HTERT RPE-1 (cell line): ENCODE data around the gene GGT5.
"Not testable (repeated sequence)": the region's sequence is repeated elsewhere in the genome, so short reads cannot be mapped to it uniquely, and the experiment has no call there.

Experiments
- in situ Hi-C: fragments of 300-500 bp; cut with MboI; formaldehyde crosslinking; loops from 4 replicates; pipeline ENCODE4 v1.14.3; 2020; ENCODE audit warnings: low sequenced_read_pairs

The GGT5 gene

GRCh38 chr22:24185001-24185500 lies 59.8 kb downstream of the GGT5 start:
- in situ Hi-C loops: no loop called here

GRCh38 chr22:24184057-24184798 lies 60.7 kb downstream of the GGT5 start:
- in situ Hi-C loops: no loop called here

GRCh38 chr22:24183321-24184031 lies 61.4 kb downstream of the GGT5 start:
- in situ Hi-C loops: no loop called here

- in situ Hi-C loops: not testable (repeated sequence)
Observed at GRCh38 chr22:24182900-24183246, 62.0 kb downstream of the GGT5 start.

GRCh38 chr22:24181996-24182899 lies 62.6 kb downstream of the GGT5 start:
- in situ Hi-C loops: no loop called here

- in situ Hi-C loops: no loop called here
Observed at GRCh38 chr22:24181088-24181995, 63.5 kb downstream of the GGT5 start, which contains the start of gene SUSD2. SUSD2 (plus strand) TSS chr22:24181487; CDS start chr22:24181520, 33 bp downstream.

GRCh38 chr22:24180316-24181087 lies 64.4 kb downstream of the GGT5 start:
- in situ Hi-C loops: no loop called here

- in situ Hi-C loops: no loop called here
Observed at GRCh38 chr22:24179478-24180210, 65.2 kb downstream of the GGT5 start.

GRCh38 chr22:24178502-24179440 lies 66.1 kb downstream of the GGT5 start:
- in situ Hi-C loops: no loop called here

GRCh38 chr22:24178021-24178431 lies 66.9 kb downstream of the GGT5 start:
- in situ Hi-C loops: no loop called here

GRCh38 chr22:24177456-24177855 lies 67.4 kb downstream of the GGT5 start:
- in situ Hi-C loops: no loop called here

- in situ Hi-C loops: no loop called here
Observed at GRCh38 chr22:24177045-24177444, 67.8 kb downstream of the GGT5 start.

- in situ Hi-C loops: no loop called here
Observed at GRCh38 chr22:24176630-24177029, 68.3 kb downstream of the GGT5 start.

GRCh38 chr22:24176040-24176439 lies 68.8 kb downstream of the GGT5 start:
- in situ Hi-C loops: no loop called here

- in situ Hi-C loops: no loop called here
Observed at GRCh38 chr22:24175160-24175808, 69.6 kb downstream of the GGT5 start.

- in situ Hi-C loops: no loop called here
Observed at GRCh38 chr22:24171822-24172221, 73.1 kb downstream of the GGT5 start.

GRCh38 chr22:24170632-24171031 lies 74.2 kb downstream of the GGT5 start:
- in situ Hi-C loops: no loop called here
